T-helper 2 cell treated with Interferon-gamma antibody and Interleukin-4, amounts not matched to agents 100 ng/mL and 5 ng/mL, for 36 hours (primary cell): ENCODE results near the gene PTPN5. TPM values are rescaled to one million over a fixed set of nuclear protein-coding genes. Genes with fewer than 3 reads are reported as not detected.

Experiments
- intact Hi-C: fragments of 100-400 bp; cut with micrococcal nuclease; formaldehyde crosslinking; loops from one replicate; pipeline ENCODE4 v1.15.1; 2023
- total RNA-seq: library from RNA; stranded (reverse); gene quantifications from 2 replicates; pipeline ENCODE4 v1.2.3, GENCODE V29; 2022

The PTPN5 gene
- total RNA-seq, 1 donor from 2014 or later: not detected

GRCh38 chr11:18773681-18774080 is 17.9 kb downstream of the PTPN5 start:
- intact Hi-C loops: no loop called here

GRCh38 chr11:18773104-18773503 is 18.5 kb downstream of the PTPN5 start:
- intact Hi-C loops: no loop called here

- intact Hi-C loops: no loop called here
These were observed 19.4 kb downstream of the PTPN5 start for GRCh38 chr11:18772211-18772610.

- intact Hi-C loops: no loop called here
These were observed 20.1 kb downstream of the PTPN5 start for GRCh38 chr11:18771266-18772035.

GRCh38 chr11:18770479-18771125 is 21.0 kb downstream of the PTPN5 start:
- intact Hi-C loops: no loop called here

- intact Hi-C loops: loop anchor here (10.0 kb wide), 1 partner anchor 525 kb away; the partner anchor contains the start of gene SAA2
These were observed 21.7 kb downstream of the PTPN5 start for GRCh38 chr11:18769802-18770456.

GRCh38 chr11:18768978-18769377 is 22.6 kb downstream of the PTPN5 start:
- intact Hi-C loops: loop anchor here (10.0 kb wide), 1 partner anchor 524 kb away; the partner anchor contains the start of gene SAA2

GRCh38 chr11:18768472-18768901 is 23.1 kb downstream of the PTPN5 start:
- intact Hi-C loops: loop anchor here (10.0 kb wide), 1 partner anchor 524 kb away; the partner anchor contains the start of gene SAA2

- intact Hi-C loops: loop anchor here (10.0 kb wide), 1 partner anchor 521 kb away; the partner anchor contains the start of gene SAA2
These were observed 25.6 kb downstream of the PTPN5 start for GRCh38 chr11:18766015-18766414.

GRCh38 chr11:18765554-18765953 is 26.0 kb downstream of the PTPN5 start:
- intact Hi-C loops: loop anchor here (10.0 kb wide), 1 partner anchor 521 kb away; the partner anchor contains the start of gene SAA2

- intact Hi-C loops: loop anchor here (5.0 to 10.0 kb wide), 2 partner anchors 517 to 644 kb away; partner anchors contain the start of gene SAA2
These were observed 29.9 kb downstream of the PTPN5 start for GRCh38 chr11:18761741-18762140.

GRCh38 chr11:18761144-18761543 is 30.5 kb downstream of the PTPN5 start:
- intact Hi-C loops: loop anchor here (5.0 to 10.0 kb wide), 2 partner anchors 516 to 644 kb away; partner anchors contain the start of gene SAA2

- intact Hi-C loops: no loop called here
These were observed 33.8 kb downstream of the PTPN5 start for GRCh38 chr11:18757811-18758210.

- intact Hi-C loops: no loop called here
These were observed 34.7 kb downstream of the PTPN5 start for GRCh38 chr11:18756889-18757288.

GRCh38 chr11:18754308-18754707 is 37.3 kb downstream of the PTPN5 start:
- intact Hi-C loops: no loop called here

- intact Hi-C loops: no loop called here
These were observed 39.1 kb downstream of the PTPN5 start for GRCh38 chr11:18752502-18752901.

- intact Hi-C loops: no loop called here
These were observed 40.7 kb downstream of the PTPN5 start for GRCh38 chr11:18750944-18751343.

GRCh38 chr11:18749681-18750319 is 41.8 kb downstream of the PTPN5 start:
- intact Hi-C loops: no loop called here

- intact Hi-C loops: no loop called here
These were observed 42.7 kb downstream of the PTPN5 start for GRCh38 chr11:18748766-18749365.

GRCh38 chr11:18745251-18745650 is 46.3 kb downstream of the PTPN5 start:
- intact Hi-C loops: no loop called here
